ENCODE measurements around the gene DPEP2.

- TF ChIP-seq, protein P1, sequence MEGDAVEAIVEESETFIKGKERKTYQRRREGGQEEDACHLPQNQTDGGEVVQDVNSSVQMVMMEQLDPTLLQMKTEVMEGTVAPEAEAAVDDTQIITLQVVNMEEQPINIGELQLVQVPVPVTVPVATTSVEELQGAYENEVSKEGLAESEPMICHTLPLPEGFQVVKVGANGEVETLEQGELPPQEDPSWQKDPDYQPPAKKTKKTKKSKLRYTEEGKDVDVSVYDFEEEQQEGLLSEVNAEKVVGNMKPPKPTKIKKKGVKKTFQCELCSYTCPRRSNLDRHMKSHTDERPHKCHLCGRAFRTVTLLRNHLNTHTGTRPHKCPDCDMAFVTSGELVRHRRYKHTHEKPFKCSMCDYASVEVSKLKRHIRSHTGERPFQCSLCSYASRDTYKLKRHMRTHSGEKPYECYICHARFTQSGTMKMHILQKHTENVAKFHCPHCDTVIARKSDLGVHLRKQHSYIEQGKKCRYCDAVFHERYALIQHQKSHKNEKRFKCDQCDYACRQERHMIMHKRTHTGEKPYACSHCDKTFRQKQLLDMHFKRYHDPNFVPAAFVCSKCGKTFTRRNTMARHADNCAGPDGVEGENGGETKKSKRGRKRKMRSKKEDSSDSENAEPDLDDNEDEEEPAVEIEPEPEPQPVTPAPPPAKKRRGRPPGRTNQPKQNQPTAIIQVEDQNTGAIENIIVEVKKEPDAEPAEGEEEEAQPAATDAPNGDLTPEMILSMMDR (IDR thresholded peaks at IDR 0.05 in 4 of 5, conservative IDR thresholded peaks at IDR 0.05 in 1 of 5), result no peak
- no peak for TF ChIP-seq POLR2A (IDR thresholded peaks at IDR 0.05)
These were observed 31.3 kb downstream of the DPEP2 start for GRCh38 chr16:67967958-67968399.
